Panc1 (cell line): ENCODE results near the gene CPN1.

Experiments
- CTCF ChIP-seq: fragments of 450-650 bp; IDR thresholded peaks from 2 replicates; pipeline ENCODE4 v1.5.1; 2017; ENCODE audit warnings: mild to moderate bottlenecking
- POLR2AphosphoS5 ChIP-seq: IDR thresholded peaks from 2 replicates; pipeline ENCODE4 v1.6.1; 2012; ENCODE audit warnings: mild to moderate bottlenecking, low read depth, low read length, moderate library complexity
- SIN3A ChIP-seq: IDR thresholded peaks from 2 replicates; pipeline ENCODE4 v1.6.1; 2012; ENCODE audit warnings: low read depth, mild to moderate bottlenecking, low read length, moderate library complexity, borderline replicate concordance; ENCODE audit not compliant: insufficient read depth

GRCh38 chr10:100000109-100000644 is 81.5 kb downstream of the CPN1 start:
- TF ChIP-seq CTCF (no peak), POLR2AphosphoS5 (no peak), SIN3A (no peak)
